Measurements from ENCODE around the gene NCBP2L.

DNA sequence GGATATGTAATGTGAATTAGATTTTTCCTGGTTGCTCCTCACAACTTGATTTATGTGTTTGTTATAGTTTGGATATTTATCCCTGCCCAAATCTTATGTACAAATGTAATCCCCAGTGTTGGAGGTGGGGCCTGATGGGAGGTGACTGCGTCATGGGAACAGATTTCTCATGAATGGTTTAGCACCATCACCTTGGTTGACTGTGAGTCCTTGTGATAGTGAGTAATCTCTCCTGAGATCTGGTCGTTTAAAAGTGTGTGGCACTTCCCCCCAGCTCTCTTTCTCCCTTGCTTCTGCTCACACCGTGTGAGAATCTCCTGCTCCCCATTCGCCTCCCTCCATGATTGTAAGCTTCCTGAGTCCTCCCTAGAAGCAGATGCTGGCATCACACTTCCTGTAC, 50.3 kb downstream of the NCBP2L start:
- TF ChIP-seq POLR2AphosphoS5 (IDR thresholded peaks at IDR 0.05), result no peak
- TF ChIP-seq CTCF (IDR thresholded peaks at IDR 0.05), result no peak
- TF ChIP-seq POLR2A (IDR thresholded peaks at IDR 0.05; ENCODE audit: low read depth), result no peak
- TF ChIP-seq EP300 (IDR thresholded peaks at IDR 0.05), result no peak

All from esophagus muscularis mucosa (tissue), 4 donors.